SKM-1 treated with dmso at 0.1 percent for 144 hours (cell line): ENCODE measurements around the gene SLC1A1.
"Not testable (repeated sequence)": the region's sequence is repeated elsewhere in the genome, so short reads cannot be mapped to it uniquely, and the experiment has no call there.

ENCODE experiments used
- DNase-seq: peaks from one replicate; lab custom pipeline; 2025; ENCODE audit not compliant: unreplicated experiment; lab: John Stamatoyannopoulos, UW

SLC1A1 gene

DNA sequence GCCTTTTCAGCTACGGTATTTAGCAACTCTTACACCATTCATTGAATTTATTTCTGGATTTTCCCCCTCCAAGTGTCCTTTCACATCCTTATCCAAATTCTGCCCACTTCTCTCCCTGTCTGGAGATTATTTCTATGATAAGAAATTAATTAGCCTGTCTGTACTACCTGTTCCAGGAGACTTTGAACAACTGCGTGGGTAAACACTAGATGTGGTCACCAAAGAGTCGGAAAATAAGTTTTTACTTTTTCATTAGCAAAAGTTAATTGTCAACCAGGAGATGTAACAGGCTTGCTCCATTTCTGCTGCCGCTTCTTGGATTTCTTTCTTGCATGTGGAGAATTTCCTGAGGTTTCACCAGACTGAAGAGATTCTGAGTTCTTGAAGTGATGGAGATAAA is 14.0 kb downstream of the SLC1A1 start:
- no peak for DNase-seq

DNA sequence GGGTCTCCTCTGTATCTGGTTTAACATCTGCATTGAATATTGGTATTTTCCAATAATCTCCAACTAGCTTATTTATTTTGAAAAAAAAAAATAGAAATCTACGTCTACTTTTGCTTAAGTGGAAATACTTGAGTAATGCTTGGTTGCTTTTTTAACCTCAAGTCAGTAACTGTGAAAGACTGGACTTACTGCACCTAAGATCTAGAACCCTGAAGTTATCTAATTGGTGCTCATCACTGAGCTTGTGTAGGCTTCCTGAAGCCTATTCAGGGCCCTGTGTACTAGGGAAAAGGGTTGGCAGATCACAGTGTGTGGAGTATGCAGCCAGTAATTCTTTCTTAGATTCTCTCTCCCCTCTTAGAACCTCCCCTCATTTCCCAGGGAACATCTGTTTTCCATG is 16.2 kb downstream of the SLC1A1 start:
- DNase-seq = no peak

DNA sequence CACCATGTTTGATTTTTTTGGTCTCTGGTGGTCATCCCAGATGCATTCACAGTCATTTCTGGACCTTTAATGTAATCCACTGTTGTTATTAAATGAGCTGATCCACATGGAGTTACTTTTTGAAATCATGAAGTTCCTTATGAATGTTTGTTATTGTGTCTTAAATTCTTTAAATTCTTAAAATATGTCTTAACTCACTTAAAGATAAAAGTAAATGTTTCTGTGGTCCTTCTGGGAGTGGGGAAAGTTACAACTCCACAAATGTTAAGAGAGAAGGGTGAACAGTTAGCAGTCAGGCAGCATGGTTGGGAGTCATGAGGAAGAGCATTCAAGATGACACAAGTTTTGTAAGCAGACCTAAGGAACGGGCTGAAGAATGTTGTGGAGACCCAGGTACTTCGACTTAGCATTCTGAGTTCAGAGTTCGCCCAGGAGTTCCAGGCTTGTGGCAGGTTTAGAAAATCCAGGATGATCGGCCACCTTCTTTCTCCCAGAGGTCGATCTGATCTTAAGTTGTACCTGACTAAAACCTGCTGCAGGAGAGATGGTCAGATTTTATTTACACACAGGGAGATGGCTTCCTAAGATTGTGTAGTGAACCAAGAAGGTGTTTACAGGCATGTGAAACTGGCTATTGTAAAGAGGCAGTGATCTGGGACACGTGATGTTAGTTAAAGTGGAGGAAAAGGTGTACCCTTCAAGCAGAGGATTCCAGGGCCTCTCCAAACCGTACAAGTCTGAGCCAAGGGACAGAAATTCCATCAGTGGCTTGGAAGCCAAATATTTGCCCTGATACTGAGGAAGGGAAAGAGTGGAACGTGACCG is 17.2 kb downstream of the SLC1A1 start:
- no peak for DNase-seq

DNA sequence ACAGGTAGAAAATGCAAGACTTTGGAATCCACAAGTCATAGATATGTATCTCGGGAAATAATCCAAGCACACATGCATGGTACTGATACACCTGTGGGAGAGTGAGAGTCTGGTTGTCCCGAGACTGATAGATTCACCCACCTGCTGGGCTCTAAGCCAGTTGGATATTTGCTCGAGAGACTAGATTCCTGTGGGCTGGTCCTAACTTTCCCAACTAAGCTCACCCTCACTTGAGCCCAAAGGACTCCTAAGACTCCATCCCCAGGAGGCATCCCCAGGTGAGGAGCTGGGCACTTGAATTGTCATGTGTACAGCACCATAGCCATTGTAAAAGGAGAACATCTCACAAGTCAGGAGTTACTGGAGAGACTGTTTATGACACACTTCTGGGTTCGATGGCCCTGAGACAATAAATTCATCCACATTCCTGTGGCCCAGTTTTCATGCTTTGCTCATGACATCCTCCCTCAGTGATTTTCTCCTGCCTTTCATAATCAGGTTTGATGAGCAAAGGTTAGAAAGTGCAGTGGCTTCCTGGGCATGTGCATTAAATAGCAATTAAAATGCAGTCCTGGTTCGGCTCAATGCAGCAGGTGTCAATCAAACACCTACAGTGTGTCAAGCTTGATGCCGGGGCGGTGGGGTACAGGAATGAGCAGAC is 18.1 kb downstream of the SLC1A1 start:
- DNase-seq = no peak

DNA sequence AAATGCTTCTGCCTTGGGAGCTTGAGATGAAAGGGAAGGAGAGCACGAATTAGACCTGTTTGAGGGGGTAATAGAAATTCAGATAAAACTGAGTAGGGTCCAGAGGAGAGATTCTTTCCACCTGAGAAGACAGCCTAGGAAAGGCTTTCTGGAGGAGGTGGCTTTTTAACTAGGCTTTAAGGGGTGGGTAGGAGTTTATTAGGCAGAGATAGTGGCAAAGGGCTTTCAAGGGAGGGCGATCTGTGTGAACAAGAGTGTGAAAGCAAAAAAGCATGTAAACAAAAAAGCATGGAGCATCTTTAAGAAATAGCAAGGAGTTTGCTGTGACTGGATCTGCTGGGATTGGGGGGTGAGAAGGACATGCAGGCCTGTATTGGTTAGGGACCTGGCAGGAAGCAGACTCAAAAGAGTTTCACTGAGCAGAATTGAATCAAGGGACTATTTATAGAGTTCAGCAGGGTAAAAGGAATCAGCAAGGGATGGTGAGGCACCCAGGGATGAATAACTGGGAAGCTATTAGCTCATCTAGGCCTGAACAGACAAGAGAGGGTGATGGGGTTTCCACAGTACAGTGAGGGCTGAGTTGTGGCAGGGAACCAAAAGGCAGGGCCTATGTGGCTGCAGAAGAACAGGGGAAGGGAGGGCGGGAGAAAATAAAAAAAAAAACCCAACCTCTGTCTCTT is 18.8 kb downstream of the SLC1A1 start:
- no peak for DNase-seq

DNA sequence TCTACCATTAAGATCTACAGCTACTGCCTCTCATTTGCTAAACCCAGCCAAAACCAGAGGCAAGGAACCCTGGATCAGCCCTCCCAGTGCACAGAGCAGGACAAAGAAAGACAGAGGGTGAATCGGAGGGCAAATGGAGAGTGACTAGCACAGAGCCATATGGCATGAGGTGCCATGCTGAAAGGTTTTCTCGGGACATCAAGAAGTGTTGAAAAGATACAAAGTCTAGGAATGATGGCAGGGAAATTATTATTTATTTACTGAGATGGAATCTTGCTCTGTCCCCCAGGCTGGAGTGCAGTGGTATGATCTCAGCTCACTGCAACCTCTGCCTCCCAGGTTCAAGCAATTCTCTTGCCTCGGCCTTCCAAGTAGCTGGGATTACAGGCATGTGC is 19.3 kb downstream of the SLC1A1 start:
- no peak for DNase-seq

DNA sequence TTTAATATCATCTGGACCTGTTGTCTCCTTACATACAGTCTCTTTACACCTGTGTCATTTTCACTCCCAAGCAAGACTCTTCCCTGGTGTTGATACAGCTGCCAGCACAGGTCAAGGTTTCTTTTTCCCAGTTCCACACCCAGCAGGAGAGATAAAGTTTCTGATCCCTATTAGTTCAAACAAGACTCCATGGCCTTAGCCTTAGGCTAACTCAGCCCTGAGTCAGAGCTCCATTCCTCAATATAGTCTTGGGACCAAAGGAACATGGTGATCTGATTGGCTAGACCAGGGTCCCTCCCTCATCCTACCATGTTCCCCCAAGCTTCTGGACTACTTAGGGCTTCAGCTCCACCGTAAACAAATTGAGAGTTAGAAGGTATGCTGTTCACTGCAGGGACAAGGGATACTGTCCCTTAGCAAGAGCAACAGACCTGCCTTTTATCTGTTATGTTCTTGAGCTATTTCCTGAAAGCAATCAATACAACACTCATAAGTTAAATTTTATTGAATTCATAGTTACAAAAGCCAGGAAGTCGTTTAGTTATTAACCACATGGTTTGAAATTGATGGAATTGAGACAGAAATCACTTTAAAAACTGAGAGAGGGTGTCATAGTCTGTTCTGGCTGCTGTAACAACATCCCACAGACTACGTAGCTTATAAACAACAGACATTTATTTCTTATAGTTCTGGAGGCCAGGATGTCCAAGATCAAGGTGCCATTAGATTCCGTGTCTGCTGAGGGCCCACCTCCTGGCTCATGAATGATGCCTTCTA is 20.5 kb downstream of the SLC1A1 start:
- DNase-seq = no peak

DNA sequence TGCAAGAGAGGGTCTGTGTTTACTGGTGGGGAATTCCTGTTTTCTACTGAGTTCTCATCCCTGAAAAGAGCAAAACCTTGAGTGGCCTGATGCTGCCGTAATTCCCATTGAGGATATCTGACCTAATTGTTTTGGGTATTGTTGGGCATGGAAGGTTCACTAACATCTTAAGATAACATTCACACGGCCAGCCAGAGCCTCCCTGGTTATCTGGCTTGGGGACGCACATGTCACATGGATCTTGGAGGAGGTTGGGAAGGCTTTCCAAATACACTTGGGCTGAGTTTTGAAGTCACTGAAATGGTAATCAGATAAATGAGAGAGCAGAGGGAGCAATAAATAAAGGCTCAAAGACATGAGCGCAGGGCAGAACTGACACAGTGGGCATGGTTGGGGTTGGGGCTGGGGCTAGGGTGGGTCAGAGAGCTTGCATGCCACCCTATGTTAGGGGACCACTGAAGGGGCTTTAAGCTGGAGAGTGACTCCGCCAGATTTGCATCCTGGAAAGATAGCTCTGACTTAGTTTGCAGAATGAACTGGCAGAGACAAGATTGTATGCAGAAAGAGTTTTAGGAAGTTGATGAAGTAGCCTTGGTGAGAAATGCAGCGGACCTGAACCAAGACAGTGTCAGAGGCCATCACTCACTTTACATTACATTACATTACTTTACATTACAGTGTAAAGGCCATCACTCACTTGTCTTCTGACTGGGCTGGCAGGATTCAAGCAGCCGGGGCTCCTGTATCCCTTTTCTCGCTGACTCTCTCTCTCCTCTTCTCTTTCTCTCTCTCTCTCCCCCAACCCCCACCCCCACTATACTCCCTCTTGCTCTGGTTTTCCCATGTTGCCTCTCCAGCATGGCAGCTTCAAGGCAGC is 24.2 kb downstream of the SLC1A1 start:
- DNase-seq = no peak

DNA sequence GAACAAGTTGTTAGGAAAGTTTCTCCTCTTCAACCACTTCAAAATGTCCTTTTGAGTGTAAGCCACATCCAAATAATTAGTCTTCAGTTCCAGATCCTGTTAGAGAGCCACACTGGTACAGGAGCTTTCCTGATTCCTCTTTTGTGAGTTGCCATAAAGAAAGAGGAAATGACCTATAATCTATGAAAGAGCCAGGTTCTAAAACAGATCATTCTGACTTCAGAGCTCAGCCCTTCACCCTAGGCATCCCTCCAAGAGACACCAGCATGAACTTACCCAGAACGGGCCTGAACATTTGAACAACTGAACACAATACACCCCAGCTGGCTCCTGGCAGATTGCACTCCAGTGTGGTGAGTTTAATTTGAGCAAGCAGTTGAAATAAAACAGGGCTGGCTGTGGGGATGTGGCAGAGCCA is 25.7 kb downstream of the SLC1A1 start:
- DNase-seq = peak; percentile 60

DNA sequence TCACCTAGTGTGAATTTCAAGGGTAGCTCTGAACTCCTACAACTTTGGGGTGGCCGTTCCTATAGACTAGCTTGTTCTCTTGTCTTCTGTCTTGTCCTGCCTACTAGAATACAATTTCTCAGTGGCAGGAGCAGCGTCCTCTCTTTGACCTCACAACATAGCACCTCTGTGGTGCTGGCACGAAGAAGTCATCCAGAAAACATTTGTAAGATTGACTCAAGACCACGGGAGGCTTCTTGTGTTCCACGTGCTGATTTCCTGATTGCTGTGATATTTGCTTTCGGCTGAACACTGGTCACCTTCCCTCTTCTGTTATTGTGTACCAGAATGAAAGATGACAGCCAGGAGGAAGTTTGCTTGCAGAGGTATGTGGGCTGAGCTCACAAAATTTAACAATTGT is 27.0 kb downstream of the SLC1A1 start:
- DNase-seq = no peak

DNA sequence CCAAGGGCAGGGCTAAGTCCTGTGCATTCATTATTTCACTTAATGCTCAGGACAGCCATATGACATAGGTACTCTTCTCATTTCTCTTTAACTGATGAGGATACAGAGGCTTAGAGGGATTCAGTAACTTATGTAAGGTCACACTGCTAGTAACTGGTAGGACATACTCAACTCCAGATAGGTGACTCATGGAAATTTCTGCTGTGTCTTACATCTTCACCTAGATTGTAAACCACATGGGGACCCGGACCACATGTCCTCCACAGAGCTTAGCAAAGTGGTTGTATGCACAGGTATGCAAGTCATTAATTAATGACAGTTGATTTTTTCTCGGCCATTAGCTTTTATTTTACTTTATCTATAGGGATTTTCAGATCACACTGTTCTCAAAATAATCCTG is 29.3 kb downstream of the SLC1A1 start:
- DNase-seq = no peak

DNA sequence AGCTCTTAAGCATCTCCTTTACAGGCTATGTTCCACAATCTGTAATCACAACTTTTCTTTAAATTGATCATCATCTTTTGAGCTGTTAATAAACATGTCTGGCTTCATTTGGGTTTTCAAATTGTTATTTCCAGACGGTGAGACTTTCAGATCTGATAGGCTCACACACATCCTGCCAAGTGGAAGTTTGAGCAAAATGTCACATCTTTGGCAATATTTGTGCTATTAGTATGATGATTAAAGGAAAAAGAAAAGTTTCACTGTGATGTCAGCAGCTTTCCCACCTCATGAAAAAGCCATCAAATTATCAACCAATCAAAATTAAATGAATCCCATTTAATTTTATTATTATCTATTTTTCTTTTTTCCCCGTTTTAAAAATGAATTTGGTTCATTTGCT is 29.8 kb downstream of the SLC1A1 start:
- DNase-seq = no peak

DNA sequence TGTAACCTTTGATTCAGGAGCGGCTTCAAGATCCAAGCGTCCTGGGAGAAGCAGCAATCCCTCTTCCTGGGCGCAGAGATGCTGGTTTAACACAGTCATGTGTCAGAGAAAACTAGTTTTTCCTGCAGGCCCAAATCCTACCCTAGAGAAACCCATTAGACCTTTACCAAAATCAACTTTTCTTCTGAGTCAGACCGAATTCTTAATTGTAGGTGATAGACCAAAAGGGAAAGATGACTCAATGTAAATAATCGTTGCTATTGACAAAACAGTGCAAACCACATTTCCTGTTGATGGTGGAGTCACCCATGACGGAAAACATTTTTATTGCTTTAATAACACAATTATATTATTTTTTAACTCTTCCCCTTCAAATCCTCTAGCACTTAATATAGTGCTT is 40.1 kb downstream of the SLC1A1 start:
- no peak for DNase-seq

DNA sequence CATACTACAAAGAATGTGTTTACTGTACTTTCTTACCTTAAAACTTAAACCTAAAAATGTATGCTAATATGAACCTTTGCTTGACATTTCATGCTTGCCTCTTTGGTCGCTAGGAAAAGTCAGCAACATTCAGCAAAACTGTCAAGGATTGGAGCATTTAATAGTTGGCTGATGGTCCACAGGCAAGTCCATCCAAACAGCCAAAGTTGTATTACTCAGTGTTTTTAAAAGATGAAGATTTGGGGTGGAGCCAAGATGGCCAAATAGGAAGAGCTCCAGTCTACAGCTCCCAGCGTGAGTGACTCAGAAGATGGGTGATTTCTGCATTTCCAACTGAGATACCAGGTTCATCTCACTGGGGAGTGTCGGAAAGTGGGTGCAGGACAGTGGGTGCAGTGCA is 40.6 kb downstream of the SLC1A1 start:
- DNase-seq = not testable (repeated sequence)

DNA sequence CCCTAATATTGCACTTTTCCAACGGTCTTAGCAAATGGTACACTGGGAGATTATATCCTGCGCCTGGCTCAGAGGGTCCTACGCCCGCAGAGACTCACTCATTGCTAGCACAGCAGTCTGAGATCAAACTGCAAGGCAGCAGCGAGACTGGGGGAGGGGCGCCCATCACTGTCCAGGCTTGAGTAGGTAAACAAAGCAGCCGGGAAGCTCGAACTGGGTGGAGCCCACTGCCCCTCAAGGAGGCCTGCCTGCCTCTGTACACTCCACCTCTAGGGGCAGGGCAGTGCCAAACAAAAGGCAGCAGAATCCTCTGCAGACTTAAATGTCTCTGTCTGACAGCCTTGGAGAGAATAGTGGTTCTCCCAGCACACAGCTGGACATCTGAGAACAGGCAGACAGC is 41.1 kb downstream of the SLC1A1 start:
- not testable (repeated sequence) for DNase-seq

DNA sequence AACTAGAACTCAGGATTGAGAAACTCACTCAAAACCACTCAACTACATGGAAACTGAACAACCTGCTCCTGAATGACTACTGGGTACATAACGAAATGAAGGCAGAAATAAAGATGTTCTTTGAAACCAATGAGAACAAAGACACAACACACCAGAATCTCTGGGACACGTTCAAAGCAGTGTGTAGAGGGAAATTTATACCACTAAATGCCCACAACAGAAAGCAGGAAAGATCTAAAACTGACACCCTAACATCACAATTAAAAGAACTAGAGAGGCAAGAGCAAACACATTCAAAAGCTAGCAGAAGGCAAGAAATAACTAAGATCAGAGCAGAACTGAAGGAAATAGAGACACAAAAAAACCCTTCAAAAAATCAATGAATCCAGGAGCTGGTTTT is 43.6 kb downstream of the SLC1A1 start:
- not testable (repeated sequence) for DNase-seq

DNA sequence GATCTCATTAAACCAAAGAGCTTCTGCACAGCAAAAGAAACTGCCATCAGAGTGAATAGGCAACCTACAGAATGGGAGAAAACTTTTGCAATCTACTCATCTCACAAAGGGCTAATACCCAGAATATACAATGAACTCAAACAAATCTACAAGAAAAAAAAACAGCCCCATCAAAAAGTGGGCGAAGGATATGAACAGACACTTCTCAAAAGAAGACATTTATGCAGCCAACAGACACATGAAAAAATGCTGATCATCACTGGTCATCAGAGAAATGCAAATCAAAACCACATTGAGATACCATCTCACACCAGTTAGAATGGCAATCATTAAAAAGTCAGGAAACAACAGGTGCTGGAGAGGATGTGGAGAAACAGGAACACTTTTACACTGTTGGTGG is 45.9 kb downstream of the SLC1A1 start:
- DNase-seq = not testable (repeated sequence)

DNA sequence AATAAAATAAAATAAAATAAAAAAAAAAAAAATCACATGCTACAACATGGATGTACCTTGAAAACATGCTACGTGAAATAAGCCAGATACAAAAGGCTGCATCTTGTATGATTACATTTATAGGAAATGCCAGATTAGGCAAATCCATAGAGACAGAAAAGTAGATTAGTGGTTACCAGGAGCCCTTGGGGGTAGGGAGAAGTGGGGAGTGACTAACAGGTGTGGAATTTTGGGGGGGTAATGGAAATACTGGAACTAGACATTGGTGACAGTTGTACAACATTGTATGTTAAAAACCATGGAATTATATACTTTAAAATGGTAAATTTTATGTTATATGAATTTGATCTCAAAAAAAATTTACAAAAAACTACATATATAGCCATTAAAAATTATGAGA is 47.3 kb downstream of the SLC1A1 start:
- no peak for DNase-seq

DNA sequence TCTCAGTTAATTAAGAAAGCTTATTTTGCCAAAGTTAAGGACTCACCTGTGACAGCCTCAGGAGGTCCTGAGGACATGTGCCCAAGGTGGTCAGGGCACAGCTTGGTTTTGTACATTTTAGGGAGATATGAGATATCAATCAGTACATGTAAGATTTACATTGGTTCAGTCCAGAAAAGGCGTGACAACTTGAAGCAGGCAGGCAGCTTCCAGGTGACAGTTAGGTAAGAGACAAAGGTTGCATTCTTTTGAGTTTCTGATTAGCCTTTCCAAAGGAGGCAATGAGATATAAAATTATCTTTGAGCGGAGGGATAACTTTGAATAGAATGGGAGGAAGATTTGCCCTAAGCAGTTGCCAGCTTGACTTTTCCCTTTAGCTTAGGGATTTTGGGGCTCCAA is 47.8 kb downstream of the SLC1A1 start:
- DNase-seq = no peak

DNA sequence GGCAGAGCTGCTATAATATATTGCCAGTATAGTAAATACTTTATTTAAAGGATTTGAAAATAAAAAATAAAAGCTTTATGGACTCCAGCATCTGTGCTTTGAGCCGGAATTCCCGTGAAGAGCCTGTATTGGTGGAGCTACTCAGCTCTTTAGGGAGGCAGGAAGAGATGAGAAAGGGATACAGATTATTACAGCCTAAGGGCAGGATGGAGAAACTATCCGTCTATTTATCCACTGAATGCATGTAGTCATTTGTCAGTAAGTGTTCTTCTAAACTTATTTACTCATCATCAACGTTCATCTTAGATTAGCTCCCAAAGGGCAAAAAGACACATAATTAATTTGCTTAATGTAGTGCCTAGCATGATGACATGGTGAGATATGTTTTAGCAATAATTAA is 48.4 kb downstream of the SLC1A1 start:
- no peak for DNase-seq
